DMS114 treated with DMSO at 0.1 percent for 48 hours (cell line): ENCODE measurements around the gene SHCBP1L.

Source experiments
- DNase-seq: peaks from one replicate; lab custom pipeline; 2025; ENCODE audit not compliant: unreplicated experiment; lab: John Stamatoyannopoulos, UW

Gene SHCBP1L

GRCh38 chr1:182952677-182953444 lies at the start of gene SHCBP1L:
Gene SHCBP1L (minus strand): TSS chr1:182953166. CDS start chr1:182953133, 33 bp downstream.
- no peak for DNase-seq

- DNase-seq = no peak
Observed at GRCh38 chr1:183002267-183002666, 49.3 kb upstream of the SHCBP1L start.

GRCh38 chr1:183000167-183000962 lies 47.4 kb upstream of the SHCBP1L start:
- DNase-seq = no peak

GRCh38 chr1:182998482-182998881 lies 45.5 kb upstream of the SHCBP1L start:
- DNase-seq = no peak

DNA sequence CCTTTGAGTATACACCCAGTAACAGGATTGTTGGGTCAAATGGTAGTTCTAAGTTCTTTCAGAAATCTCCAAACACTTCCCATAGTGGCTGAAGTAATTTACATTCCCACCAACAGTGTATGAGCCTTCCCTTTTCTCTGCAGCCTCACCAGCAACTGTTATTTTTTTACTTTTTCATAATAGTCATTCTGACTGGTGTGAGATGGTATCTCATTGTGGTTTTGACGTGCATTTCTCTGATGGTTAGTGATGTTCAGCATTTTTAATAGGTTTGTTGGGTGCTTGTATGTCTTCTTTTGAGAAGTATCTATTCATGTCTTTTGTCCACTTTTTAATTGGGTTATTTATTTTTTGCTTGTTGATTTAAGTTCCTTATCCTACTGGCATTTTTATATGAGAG lies 43.9 kb upstream of the SHCBP1L start:
- DNase-seq = no peak

DNA sequence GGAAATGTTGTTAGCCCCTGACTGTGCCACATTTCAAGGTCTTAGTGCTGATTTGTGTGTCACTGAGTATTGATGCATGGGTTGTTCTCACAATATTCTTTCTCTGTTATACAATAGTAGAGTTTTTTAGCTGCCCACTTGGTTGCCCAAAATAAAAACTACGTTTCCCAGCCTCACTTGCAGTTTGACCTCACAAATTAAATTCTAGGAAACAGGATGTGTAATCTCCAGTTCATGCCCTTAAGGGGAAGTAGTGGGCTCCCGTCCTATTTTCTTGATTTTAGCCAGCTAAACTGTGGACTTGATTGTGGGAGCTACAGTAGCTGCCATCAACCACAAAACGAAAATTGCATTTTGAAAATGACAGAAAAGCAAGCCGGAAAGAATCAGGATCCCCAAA lies 42.9 kb upstream of the SHCBP1L start:
- DNase-seq = no peak

GRCh38 chr1:182993746-182994145 lies 40.8 kb upstream of the SHCBP1L start:
- DNase-seq = no peak

- no peak for DNase-seq
Observed at GRCh38 chr1:182990413-182991144, 37.6 kb upstream of the SHCBP1L start.

GRCh38 chr1:182985876-182986275 lies 32.9 kb upstream of the SHCBP1L start:
- DNase-seq = no peak

- no peak for DNase-seq
Observed at GRCh38 chr1:182984621-182985020, 31.7 kb upstream of the SHCBP1L start.

- DNase-seq = no peak
Observed at GRCh38 chr1:182984138-182984537, 31.2 kb upstream of the SHCBP1L start.

- DNase-seq = no peak
Observed at GRCh38 chr1:182978151-182978853, 25.3 kb upstream of the SHCBP1L start.

GRCh38 chr1:182977480-182977879 lies 24.5 kb upstream of the SHCBP1L start:
- DNase-seq = no peak

- DNase-seq = no peak
Observed at GRCh38 chr1:182974506-182975191, 21.7 kb upstream of the SHCBP1L start.

- DNase-seq = no peak
Observed at GRCh38 chr1:182972829-182973228, 19.9 kb upstream of the SHCBP1L start.

DNA sequence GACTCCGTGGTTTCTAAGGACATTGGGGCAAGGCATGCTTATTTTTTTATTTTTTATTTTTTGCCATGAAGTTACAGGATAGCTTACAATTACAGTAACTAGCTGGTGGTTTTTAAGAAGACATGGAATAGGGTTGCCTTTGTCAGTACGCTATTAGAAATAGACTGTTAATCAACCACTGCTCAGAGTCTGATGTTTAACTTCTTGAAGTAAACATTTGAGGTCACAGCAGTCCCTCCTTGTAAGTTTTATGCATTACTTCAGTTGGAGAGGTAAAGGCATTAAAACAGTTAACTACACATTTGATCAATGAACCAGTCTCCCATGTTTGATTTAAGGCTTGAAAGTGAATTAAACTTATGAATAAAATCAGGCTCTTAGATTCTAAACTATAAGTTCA lies 19.3 kb upstream of the SHCBP1L start:
- DNase-seq = no peak

GRCh38 chr1:182971219-182971618 lies 18.3 kb upstream of the SHCBP1L start:
- no peak for DNase-seq

- no peak for DNase-seq
Observed at GRCh38 chr1:182968836-182969734, 16.1 kb upstream of the SHCBP1L start.

GRCh38 chr1:182968151-182968741 lies 15.3 kb upstream of the SHCBP1L start:
- DNase-seq = no peak
